HAP-1 (cell line): Measurements from ENCODE around the gene POC1A.

Experiments used
- DNase-seq, 2 experiments: peaks; one replicate each; pipeline ENCODE4 v3.0.0-alpha.2; 2016 to 2020; ENCODE audit warnings: low spot score in 2 of 2
- H3K27me3 ChIP-seq: fragments of 250-450 bp; sonication (Bioruptor Pico); 2 replicates; pipeline ENCODE4 v1.5.1; 2020; ENCODE audit warnings: low read depth, mild to moderate bottlenecking, moderate library complexity
- H3K36me3 ChIP-seq: fragments of 250-450 bp; sonication (Bioruptor Pico); replicated peaks from 2 replicates; pipeline ENCODE4 v1.5.1; 2020; ENCODE audit warnings: mild to moderate bottlenecking
- H3K4me1 ChIP-seq: fragments of 250-450 bp; sonication (Bioruptor Pico); 2 replicates; pipeline ENCODE4 v1.5.1; 2020; ENCODE audit warnings: mild to moderate bottlenecking
- H3K4me3 ChIP-seq: fragments of 250-450 bp; sonication (Bioruptor Pico); 2 replicates; pipeline ENCODE4 v1.5.1; 2020; ENCODE audit warnings: mild to moderate bottlenecking, moderate library complexity
- H3K9me3 ChIP-seq: fragments of 250-450 bp; sonication (Bioruptor Pico); 2 replicates; pipeline ENCODE4 v1.5.1; 2020; ENCODE audit warnings: mild to moderate bottlenecking, moderate library complexity
- in situ Hi-C: fragments of 300-500 bp; cut with MboI; formaldehyde crosslinking; loops from 3 replicates; pipeline ENCODE4 v1.14.3; 2020; ENCODE audit warnings: low sequenced_read_pairs, inconsistent platforms, mixed read lengths

POC1A gene

DNA sequence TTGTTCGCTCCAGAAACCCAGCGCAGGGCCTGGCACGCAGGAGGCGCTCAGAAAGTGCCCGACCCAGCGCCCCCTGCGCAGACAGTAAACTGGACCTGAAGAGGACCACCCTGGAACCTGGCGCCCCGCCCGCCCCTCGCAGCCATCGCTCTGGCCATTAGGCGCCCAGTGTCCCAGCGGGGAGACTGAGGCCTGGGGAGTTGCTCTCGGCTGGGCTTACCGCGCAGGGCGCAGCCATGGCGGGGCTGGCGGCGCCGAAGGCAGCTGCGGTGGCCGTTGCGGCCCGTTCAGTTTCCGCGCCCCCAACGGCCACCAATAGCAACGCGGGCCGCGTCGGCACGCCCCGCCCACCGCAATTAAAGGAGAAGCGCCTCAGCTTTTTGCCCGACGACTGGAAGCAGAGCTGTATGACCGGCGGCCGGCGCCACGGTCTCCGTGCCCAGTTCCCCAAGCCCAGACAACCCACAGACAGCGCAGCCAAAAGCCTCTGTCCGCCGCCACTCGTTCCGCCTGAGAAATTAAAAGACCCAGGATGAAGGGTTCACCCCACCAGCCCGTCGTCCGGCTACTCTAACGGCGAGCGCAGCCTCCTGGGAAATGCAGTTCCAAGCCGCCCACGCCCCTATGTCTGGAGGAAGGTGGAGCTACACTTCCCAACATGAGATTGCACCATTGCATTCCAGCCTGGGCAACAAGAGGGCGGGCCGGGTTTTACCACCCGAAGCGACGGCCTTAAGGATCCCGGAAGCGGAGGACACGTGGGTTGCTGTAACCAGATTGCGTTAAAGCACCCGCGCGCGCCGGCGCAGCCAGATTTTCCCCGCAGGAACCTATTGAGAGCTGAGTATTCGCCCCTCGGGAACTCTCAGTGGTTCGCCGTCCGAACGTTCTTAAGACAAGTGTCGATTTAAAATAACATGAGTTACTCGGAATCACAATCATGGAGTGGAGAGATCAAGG, at the start of gene POC1A:
Gene POC1A (minus strand): TSS at position 289 of the 960 bp plus-strand sequence. CDS start 51 bp downstream, at position 238.
- peak; percentile 96 to 98 for DNase-seq
- peaks cover 6% of the 10 kb centered on the region for H3K4me1 ChIP-seq
- H3K27me3 ChIP-seq: no peaks in the 10 kb centered on the region
- peaks cover 15% of the 10 kb centered on the region for H3K36me3 ChIP-seq
- in situ Hi-C loops: no loop called here
- no peaks in the 10 kb centered on the region for H3K9me3 ChIP-seq
- H3K4me3 ChIP-seq: peak within 1 kb of the TSS; percentile 75

DNA sequence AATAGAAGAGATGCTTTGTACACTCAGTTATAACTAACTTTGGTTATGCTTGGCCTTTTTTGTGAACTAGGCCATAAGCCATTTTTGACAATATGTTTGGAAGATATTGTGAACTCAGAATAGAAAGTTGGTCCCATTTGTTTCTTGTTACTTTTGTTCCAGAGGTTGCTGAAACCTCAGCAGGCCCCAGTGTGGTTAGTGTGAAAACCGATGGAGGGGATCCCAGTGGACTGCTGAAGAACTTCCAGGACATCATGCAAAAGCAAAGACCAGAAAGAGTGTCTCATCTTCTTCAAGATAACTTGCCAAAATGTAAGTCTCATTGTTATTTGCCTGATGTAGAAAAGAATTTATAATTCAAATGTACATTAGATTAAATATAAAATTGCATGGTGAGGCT, 49.5 kb upstream of the POC1A start:
- Histone ChIP-seq H3K4me3 (no peak overlapping the region), H3K9me3 (no peaks in the 10 kb centered on the region), H3K36me3 (peaks cover 90% of the 10 kb centered on the region), H3K27me3 (no peaks in the 10 kb centered on the region), H3K4me1 (peaks cover 3% of the 10 kb centered on the region; the same call in 1 of the 2 replicates)
- DNase-seq: no peak
- in situ Hi-C loops: no loop called here

DNA sequence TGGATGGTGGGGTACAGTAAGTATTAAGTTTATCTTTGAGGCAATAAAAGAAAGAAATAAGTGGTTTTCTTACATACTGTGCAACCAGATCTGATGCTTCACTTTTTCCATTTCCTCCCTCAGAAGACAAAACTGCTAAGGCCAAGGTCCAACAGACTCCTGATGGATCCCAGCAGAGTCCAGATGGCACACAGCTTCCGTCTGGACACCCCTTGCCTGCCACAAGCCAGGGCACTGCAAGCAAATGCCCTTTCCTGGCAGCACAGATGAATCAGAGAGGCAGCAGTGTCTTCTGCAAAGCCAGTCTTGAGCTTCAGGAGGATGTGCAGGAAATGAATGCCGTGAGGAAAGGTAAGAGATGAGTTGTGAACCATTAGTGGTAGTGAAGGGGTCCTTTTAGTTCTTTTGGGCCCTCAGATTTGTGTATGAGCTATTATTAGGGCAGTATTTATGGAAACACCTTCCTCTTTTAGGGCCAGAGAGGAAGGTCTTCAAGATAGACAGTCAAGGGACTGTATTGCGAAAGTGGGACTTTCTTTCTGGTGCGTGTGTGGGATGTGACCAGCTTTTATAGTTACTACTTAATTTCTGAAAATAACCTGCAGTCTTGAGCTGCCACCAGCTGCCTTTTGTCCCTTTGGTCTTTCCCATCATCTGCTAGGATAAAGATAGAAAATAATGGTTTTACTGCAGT, 48.3 kb upstream of the POC1A start:
- no peak for DNase-seq
- Histone ChIP-seq H3K27me3 (no peaks in the 10 kb centered on the region), H3K9me3 (no peaks in the 10 kb centered on the region), H3K36me3 (peaks cover 78% of the 10 kb centered on the region), H3K4me3 (no peak overlapping the region), H3K4me1 (peaks cover 7% of the 10 kb centered on the region)
- in situ Hi-C loops: no loop called here

DNA sequence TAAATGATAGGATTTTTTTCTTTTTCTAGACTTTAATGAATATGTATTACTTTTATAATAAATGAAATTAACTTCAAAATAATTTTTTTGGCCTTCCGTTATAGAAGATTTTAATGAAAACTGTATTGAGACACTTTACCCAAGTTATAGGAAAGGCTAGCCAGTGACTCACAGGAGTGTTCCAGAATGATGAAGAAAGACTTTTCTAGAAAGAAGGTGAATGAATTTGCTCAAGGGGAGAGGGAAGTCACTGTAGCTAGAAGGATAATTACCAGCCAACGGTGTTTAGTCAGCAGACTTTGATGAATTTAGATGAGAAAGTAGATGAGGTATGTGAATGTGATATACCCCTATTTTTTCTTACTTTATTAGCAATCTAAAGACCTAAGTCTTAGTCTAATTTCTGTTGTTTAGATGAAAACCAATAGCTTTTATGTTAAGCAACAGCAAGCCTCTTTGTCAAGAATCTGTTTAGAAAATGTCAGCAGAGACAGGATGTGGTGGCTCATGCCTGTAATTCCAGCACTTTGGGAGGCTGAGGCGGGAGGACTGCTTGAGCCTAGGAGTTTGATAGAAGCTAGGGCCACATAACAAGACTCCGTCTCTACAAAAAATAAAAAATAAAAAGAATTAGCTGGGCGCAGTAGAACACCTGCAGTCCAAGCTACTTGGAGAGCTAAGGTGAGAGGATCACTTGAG, 46.9 kb upstream of the POC1A start:
- H3K4me3 ChIP-seq: no peak overlapping the region
- H3K4me1 ChIP-seq: peaks cover 8% of the 10 kb centered on the region
- peaks cover 69% of the 10 kb centered on the region for H3K36me3 ChIP-seq
- no peaks in the 10 kb centered on the region for H3K27me3 ChIP-seq
- DNase-seq: no peak
- H3K9me3 ChIP-seq: no peaks in the 10 kb centered on the region
- in situ Hi-C loops: no loop called here

DNA sequence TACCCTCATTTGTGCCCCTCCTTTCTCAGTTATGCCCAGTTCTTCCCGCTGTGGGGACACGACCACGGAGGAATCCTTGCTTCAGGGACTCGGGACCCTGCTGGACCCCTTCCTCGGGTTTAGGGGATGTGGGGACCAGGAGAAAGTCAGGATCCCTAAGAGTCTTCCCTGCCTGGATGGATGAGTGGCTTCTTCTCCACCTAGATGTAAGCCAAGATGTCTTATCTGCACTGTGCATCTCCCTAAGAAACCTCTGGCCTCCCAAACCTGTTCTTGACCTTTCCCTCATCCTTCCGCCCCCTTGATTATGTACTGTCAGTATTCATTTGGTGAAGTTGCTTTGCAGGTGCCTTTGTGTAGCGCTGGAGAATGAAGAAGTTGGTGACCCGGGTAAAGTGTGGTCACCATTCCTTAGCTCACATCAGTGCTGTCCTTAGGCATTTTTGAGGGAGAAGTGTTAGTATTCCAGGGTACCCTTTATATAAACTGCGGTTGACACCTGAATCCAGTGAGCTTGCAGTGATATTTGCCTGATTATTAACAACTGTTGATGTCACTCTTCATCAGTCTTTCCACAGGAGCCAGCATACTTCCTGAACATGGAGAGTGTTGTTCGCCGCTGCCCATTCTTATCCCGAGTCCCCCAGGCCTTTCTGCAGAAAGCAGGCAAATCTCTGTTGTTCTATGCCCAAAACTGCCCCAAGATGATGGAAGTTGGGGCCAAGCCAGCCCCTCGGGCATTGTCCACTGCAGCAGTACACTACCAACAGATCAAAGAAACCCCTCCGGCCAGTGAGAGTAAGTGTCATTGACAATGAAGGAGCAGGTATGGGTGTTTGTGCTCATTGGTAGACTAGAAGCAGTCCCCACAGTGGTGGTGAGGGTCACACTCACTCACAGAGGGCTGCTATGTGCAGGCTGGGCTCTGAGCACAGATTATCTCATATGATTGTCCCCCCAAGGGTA, 44.7 kb upstream of the POC1A start:
- DNase-seq: no peak
- H3K4me1 ChIP-seq: peaks cover 8% of the 10 kb centered on the region
- no peaks in the 10 kb centered on the region for H3K27me3 ChIP-seq
- in situ Hi-C loops: no loop called here
- H3K9me3 ChIP-seq: no peaks in the 10 kb centered on the region
- H3K36me3 ChIP-seq: peaks cover 48% of the 10 kb centered on the region
- H3K4me3 ChIP-seq: peak overlapping the region; percentile 73

DNA sequence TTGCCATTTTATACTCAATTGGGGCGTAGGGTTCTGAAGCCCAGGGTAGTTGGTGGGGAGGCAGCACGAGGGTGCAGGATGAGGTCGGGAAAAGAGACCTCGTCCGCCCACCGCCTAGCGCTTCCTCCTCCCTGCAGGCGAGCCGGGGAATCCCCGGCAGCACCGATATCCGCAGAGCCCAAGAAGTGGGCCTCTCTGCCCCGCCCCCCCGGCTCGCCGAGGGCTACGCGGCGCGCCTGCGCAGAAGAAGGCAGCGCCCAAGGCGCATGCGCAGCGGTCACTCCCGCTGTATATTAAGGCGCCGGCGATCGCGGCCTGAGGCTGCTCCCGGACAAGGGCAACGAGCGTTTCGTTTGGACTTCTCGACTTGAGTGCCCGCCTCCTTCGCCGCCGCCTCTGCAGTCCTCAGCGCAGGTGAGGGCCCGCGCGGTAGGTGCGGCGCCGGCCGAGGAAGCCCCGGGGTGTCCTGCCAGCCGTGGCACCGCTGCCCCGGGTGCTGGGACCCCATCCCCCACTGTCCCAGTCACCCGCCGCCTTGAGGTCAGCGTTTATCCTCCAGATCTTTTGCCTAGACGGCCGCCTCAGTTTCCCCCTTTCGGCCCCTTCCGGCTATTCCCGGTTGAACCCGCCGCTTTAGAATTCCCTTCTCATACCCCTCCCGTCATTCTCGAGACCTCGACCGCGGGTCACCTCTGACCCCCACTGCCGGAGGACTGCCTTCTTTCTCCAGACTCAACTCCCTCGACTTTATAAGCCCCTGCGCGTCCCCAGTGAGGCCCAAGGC, 43.8 kb upstream of the POC1A start, which contains the start of gene ALAS1:
Gene ALAS1 (plus strand): TSS at position 319 of the 784 bp plus-strand sequence. CDS start 1,082 bp downstream, outside the sequence.
- Histone ChIP-seq H3K9me3 (no peaks in the 10 kb centered on the region), H3K4me3 (peak within 1 kb of the TSS; percentile 73), H3K27me3 (no peaks in the 10 kb centered on the region), H3K36me3 (peaks cover 40% of the 10 kb centered on the region), H3K4me1 (peaks cover 8% of the 10 kb centered on the region)
- peak; percentile 86 to 95 for DNase-seq
- in situ Hi-C loops: no loop called here

DNA sequence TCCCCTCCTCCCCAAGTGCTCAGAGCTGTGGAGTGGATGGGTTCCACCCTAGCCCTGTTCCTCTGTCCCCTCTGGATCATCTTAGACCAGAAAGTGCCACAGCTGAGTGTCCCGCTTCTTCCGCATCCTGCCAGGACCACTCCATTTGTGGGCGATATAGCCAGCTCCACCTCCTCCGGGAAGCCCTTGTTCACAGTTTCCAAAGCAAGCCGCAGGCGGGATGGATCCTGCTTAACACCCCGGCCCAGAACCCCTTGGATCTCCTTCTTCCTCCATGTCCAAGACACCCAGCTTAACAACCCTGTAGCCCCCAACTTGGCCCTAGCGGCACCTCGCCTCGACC, 43.2 kb upstream of the POC1A start:
- in situ Hi-C loops: no loop called here
- Histone ChIP-seq H3K4me1 (peaks cover 8% of the 10 kb centered on the region), H3K9me3 (no peaks in the 10 kb centered on the region), H3K4me3 (peak overlapping the region; percentile 73), H3K27me3 (no peaks in the 10 kb centered on the region), H3K36me3 (peaks cover 34% of the 10 kb centered on the region)
- no peak for DNase-seq

DNA sequence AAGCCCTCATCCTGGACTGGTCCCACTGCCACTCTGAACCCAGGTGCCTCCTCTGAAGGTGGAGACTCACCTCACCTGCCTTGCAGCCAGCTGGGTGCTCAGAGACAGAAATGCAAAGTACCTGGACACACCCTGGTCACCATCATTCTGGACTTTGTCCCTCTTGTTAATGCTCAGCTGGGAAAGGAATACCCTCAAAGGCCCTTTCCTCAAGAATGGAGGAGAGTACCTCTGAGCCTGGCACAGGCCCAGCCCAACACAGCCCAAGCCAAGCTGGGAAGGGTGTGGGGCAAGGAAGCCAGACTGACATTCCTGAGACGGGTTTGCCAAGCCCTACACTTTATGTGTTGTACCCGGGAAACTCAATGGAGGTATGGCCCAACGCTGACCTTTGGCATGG, 42.8 kb upstream of the POC1A start:
- in situ Hi-C loops: no loop called here
- Histone ChIP-seq H3K36me3 (peaks cover 29% of the 10 kb centered on the region), H3K4me3 (no peak overlapping the region), H3K9me3 (no peaks in the 10 kb centered on the region), H3K27me3 (no peaks in the 10 kb centered on the region), H3K4me1 (peaks cover 8% of the 10 kb centered on the region)
- no peak for DNase-seq

DNA sequence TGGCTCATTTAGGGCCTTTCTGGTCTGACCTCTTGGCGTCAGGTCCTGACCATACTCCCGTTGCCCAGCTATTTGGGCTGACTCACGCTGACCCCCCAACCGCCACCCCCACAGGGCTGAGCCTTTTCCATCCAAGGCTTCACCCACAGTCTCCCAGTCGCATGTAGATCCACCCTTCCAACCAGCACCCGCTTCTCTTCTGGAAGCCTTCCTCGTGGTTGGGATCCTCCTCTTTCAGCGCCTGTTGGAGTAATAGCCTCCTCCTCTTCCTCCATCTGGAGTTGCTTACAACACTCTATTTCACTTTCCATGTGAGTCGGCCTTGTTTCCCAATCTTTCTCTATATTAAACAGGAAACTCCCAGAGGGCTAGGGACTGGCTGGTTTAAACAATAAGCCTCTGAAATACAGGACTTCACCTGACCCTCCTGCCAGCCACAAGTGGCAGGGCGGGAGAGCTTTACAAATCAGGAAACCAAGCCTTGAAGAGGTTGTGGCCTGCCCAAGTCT, 41.7 kb upstream of the POC1A start:
- no peak for DNase-seq
- no peaks in the 10 kb centered on the region for H3K9me3 ChIP-seq
- H3K4me3 ChIP-seq: no peak overlapping the region
- H3K36me3 ChIP-seq: peaks cover 18% of the 10 kb centered on the region
- no peaks in the 10 kb centered on the region for H3K27me3 ChIP-seq
- H3K4me1 ChIP-seq: peaks cover 8% of the 10 kb centered on the region
- in situ Hi-C loops: no loop called here

DNA sequence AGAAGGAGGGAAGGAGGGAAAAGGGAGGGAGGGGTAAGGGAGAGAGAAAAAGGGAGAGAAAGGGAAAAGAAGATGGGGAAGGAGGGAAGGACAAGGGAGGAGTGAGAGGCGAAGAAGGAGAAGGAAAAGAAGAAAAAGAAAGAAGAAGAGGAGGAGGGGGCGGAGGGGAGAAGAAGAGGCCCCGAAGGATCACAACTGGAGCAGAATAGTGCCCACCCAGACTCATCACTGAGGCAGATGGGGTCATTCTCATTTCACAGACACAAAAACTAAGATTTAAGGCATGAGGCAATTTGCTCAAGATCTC, 41.0 kb upstream of the POC1A start:
- peaks cover 12% of the 10 kb centered on the region for H3K36me3 ChIP-seq
- H3K9me3 ChIP-seq: no peaks in the 10 kb centered on the region
- no peaks in the 10 kb centered on the region for H3K27me3 ChIP-seq
- no peak overlapping the region for H3K4me3 ChIP-seq
- in situ Hi-C loops: no loop called here
- DNase-seq: no peak
- H3K4me1 ChIP-seq: peaks cover 8% of the 10 kb centered on the region

DNA sequence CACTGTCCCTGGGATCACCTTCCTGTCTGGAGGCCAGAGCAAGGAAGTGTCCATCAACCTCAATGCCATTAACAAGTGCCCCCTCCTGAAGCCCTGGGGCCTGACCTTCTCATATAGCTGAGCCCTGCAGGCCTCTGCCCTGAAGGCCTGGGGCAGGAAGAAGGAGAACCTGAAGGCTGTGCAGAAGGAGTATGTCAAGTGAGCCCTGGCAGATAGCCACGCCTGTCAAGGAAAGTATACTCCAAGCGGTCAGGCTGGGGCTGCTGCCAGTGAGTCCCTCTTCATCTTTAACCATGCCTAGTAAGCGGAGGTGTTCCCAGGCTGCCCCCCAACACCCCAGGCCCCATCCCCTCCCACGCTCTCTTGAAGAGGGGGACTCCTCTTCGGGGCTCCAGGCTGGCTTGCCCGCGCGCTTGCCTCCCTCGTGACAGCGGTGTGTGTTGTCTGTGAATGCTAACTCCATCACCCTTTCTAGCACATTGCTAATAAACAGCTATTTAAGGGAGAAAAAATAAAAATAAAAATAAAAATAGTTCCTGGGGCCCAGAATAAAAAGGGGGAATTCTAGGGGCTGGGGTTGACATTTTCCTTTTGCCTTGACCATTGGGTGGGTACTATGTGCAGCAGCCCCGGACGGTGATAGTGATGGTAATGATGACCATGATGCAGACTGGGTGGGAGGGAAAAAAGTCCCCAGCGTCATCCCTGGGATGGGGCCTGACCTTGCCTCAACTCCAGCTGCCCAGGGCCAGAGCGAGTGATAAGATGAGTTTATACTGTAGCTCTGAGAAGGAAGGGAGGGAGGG, 40.5 kb upstream of the POC1A start:
- Histone ChIP-seq H3K4me3 (no peak overlapping the region), H3K36me3 (peaks cover 6% of the 10 kb centered on the region), H3K4me1 (peaks cover 8% of the 10 kb centered on the region), H3K9me3 (no peaks in the 10 kb centered on the region), H3K27me3 (no peaks in the 10 kb centered on the region)
- DNase-seq: no peak
- in situ Hi-C loops: no loop called here

DNA sequence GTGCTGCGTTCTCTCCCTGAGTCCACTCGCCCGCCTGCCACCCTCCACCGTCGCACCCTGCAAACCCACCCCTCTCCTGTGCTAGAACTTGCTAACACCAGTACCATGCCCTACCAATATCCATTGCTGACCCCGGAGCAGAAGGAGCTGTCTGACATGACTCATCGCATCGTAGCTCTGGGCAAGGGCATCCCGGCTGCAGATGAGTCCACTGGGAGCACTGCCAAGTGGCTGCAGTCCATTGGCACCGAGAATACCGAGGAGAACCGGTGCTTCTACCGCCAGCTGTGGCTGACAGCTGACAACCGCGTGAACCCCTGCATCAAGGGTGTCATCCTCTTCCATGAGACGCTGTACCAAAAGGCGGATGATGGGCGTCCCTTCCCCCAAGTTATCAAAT, 38.8 kb upstream of the POC1A start:
- in situ Hi-C loops: no loop called here
- Histone ChIP-seq H3K4me1 (peaks cover 4% of the 10 kb centered on the region), H3K4me3 (no peak overlapping the region), H3K9me3 (no peaks in the 10 kb centered on the region), H3K27me3 (no peaks in the 10 kb centered on the region), H3K36me3 (no peaks in the 10 kb centered on the region)
- DNase-seq: no peak
